Activated T-cell treated with anti-CD3 and anti-CD28 coated beads, Interleukin-2, amount 50 U/mL, for 48 hours (primary cell): Measurements from ENCODE around the gene VWCE.

Experiments used
- DNase-seq, 2 experiments: peaks; one replicate each; pipeline ENCODE4 v3.0.0-alpha.2; 2020

Gene VWCE, protein sequence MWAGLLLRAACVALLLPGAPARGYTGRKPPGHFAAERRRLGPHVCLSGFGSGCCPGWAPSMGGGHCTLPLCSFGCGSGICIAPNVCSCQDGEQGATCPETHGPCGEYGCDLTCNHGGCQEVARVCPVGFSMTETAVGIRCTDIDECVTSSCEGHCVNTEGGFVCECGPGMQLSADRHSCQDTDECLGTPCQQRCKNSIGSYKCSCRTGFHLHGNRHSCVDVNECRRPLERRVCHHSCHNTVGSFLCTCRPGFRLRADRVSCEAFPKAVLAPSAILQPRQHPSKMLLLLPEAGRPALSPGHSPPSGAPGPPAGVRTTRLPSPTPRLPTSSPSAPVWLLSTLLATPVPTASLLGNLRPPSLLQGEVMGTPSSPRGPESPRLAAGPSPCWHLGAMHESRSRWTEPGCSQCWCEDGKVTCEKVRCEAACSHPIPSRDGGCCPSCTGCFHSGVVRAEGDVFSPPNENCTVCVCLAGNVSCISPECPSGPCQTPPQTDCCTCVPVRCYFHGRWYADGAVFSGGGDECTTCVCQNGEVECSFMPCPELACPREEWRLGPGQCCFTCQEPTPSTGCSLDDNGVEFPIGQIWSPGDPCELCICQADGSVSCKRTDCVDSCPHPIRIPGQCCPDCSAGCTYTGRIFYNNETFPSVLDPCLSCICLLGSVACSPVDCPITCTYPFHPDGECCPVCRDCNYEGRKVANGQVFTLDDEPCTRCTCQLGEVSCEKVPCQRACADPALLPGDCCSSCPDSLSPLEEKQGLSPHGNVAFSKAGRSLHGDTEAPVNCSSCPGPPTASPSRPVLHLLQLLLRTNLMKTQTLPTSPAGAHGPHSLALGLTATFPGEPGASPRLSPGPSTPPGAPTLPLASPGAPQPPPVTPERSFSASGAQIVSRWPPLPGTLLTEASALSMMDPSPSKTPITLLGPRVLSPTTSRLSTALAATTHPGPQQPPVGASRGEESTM

GRCh38 chr11:61294717-61295595, at the start of gene VWCE:
Gene VWCE, minus strand, starts transcription at chr11:61295316. Its CDS starts 279 bp downstream, at chr11:61295037.
- DNase-seq: peak; percentile 81 to 86

DNA sequence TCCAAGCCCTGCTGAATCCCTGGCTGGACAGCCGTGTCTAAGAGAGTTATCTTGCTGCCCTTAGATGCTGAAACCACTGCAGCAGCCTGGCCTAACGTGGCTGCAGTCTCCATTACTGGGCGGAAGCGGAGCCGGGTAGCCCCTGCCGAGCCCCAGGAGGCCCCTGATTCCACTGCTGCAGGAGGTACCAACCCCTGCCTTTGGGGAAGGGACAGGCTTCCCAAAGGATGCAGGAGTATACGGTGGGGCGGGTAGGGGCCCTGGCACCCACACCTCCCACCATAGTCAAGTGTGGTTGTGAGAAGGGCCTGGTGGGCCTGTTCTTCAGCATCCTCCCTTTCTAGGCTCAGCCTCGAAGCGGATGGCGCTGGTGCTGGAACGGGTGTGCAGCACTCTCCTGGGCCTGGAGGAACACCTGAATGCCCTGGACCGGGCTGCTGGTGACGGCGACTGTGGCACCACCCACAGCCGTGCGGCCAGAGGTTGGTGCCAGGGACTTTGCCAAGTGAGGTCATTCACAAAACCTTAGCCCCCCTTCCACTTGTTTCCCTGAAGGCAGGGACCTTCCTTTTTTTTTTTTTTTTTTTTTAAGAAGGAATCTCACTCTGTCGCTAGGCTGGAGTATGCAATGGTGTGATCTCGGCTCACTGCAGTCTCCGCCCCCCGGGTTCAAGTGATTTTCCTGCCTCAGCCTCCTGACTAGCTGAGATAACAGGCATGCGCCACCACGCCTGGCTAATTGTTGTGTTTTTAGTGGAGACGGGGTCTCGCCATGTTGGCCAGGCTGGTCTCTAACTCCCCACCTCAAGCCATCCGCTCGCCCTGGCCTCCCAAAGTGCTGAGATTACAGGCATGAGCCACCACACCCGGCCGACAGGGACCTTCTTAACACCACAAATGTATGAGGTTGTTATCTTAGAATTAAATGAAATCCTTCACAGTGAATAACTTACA, 49.0 kb upstream of the VWCE start:
- no peak for DNase-seq

DNA sequence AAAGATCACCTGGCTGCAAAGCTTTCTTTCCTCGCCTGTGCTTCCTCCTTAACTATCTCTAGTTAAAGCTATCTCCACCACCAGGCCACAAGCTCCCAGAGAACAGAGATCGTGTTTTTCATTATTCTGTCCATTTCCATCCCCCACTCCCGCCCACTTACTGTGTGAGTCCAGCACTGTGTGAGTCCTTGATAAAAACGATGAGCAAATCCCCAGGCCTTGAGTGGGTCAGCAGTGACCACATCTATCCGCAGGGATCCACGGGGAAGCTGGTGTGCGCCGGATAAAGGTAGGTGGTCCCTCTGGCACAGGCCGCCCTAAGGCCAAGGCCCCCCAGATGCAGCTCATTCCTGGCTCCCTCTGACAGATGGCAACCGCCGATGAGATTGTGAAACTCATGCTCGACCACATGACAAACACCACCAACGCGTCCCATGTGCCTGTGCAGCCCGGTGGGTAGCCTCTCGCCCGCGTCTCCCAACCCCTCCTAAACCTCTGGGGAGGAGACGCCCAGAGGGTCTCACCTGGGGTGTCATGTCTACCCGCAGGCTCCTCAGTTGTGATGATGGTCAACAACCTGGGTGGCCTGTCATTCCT, 47.2 kb upstream of the VWCE start:
- DNase-seq: no peak

GRCh38 chr11:61341706-61342105, 46.6 kb upstream of the VWCE start:
- no peak for DNase-seq

- no peak for DNase-seq
Observed at GRCh38 chr11:61340979-61341378, 45.9 kb upstream of the VWCE start.

- DNase-seq: no peak
Observed at GRCh38 chr11:61339490-61339878, 44.4 kb upstream of the VWCE start.

GRCh38 chr11:61338783-61339489, 43.8 kb upstream of the VWCE start:
- no peak for DNase-seq

- DNase-seq: no peak
Observed at GRCh38 chr11:61337706-61338470, 42.8 kb upstream of the VWCE start.

- peak; percentile 86 to 91 for DNase-seq
Observed at GRCh38 chr11:61336171-61336935, 41.2 kb upstream of the VWCE start.

DNA sequence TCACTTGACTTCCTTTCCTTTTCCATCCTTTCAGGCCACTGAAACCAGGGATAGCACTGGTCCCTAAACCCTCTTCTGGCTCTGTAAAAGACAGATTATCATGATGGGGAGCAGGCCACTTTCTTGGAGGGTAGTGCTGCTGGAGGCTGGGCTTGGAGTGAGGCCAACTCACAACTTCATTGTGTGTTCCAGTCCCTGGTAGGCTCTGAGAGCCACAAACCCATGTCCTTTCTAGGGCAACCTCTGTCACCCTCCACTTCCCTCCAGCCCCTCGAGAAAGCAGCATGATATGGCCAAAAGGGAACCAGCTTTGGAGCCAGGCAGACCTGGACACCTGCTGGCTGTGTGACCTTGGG, 40.2 kb upstream of the VWCE start:
- no peak for DNase-seq

GRCh38 chr11:61334434-61335354, 39.6 kb upstream of the VWCE start:
- DNase-seq: peak; percentile 28 to 31

DNA sequence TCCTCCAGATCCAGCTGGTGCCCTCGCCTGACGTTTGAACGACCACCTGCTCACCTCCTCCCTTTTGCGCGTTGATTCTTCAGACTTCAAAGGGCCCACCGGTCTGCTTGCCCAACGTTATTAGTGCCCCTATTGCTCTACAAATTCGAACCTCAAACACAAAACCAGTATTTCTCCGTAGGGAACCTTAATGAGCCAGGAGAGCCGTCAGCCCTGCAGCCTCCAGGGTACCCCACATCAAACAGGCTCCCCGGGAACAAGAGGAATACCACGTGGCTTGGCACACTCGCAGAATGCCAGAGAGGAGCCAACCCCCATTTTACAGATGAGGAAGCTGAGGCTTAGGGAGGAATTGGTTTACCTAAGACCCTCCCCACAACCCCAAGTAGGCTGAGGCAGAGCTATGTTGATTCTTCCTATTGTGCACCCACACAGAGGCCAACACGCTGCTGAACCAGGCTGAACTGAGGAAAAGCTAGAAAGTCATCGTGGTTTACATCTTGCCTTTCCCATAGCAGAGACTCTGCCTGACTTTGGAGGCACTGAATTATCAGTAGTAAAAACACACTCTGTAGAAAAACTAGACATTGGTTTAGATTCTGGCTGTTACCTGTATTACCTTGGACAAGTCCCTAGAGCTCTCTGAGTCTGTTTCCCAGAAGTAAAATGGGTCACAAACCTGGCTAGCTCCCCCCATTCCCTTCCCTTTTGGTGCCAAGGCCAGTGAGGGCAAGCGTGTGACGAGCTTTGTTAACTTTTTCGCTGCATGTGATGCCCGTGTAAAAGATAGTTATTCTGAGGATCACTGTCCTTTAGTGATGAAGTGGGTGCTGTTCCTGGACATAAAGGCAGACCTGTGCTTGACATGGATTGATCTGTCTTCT, 38.7 kb upstream of the VWCE start:
- peak; percentile 26 to 56 for DNase-seq

- DNase-seq: peak; percentile 98 to 99
Observed at GRCh38 chr11:61332797-61333549, 37.9 kb upstream of the VWCE start, which contains the start of the genes DDB1 and TKFC. Gene DDB1, minus strand, starts transcription at chr11:61333105. Its CDS starts 137 bp downstream, at chr11:61332968. Gene TKFC, plus strand, starts transcription at chr11:61333228. Its CDS starts 1,501 bp downstream, at chr11:61334729.

GRCh38 chr11:61332281-61332796, 37.2 kb upstream of the VWCE start:
- peak in 1 of 2 experiments; percentile 27 for DNase-seq

GRCh38 chr11:61331651-61332050, 36.5 kb upstream of the VWCE start:
- no peak for DNase-seq
